Central memory CD4-positive, alpha-beta T cell (primary cell): ENCODE measurements around the gene RABGAP1.
"Not testable (repeated sequence)": the region's sequence is repeated elsewhere in the genome, so short reads cannot be mapped to it uniquely, and the experiment has no call there.

ENCODE experiments used
- DNase-seq: peaks from one replicate; pipeline ENCODE4 v3.0.0; 2022
- total RNA-seq, 3 experiments: gene quantifications; one replicate each; lab custom pipeline; 2026; lab: John Stamatoyannopoulos, UW

RABGAP1 gene
- total RNA-seq, result 35.9 to 76.9 (median 60.2) reads per million in 3 experiments

DNA sequence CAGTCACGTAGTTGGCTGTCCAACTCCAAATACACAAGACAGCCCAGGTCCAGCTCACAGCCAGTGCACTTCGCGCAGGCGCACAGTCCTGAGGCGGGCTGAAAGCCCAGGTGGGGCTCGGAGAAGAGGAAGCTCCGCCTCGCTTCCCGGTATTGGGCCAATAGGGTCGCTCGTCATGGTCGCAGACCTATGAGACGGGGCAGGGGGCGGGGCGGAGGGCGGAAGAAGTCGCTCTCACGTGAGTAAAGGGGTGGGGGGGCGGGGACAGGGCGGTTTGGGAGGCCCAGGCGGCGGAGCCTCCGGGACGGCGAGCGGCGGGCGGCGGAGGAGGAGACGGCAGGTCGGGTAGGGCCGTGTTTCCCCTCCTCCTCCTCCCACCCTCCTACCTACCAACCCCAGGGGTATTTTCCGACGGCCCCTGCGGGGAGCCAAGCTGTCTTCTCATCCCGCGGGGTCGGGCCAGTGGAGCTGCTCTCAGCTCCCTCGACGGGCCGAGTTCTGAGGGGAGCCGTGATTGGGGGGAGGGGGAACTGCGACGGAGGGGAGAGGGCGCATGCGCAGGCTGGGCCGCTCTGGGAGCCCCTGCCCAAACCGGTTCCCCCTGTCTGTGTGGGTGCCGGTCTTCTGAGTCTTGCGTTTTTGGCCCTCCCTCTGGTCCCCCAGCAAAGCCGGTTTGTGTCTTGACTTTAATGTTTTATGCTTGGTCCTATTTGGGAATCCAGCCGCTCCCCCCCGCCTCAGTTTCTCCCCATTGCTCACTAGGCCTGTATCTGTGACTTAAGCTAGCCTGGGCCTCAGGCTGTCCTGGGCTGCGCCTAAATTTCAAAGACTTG is at the start of gene RABGAP1:
Gene RABGAP1, plus strand, starts transcription at position 272 of the 833 bp plus-strand sequence. CDS start 16,040 bp downstream, outside the sequence.
- peak; percentile 95 for DNase-seq

DNA sequence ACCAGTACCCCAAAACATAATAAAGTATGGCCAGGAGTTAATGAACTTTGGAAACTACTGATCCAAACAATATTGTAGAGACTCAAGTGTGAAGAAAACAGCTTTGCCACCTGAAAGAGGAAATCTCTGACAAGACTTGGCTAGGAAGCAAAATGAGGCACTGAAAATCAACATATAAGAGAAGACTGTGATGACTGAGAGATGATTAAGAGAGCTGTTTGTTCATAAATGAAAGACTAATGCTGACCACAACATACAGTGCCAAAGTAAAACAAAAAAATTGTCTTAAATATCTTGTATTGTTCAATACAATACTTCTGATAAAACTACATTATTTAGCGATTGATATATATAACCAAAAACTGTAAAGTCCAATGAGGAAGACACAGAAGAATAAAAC is 42.9 kb upstream of the RABGAP1 start:
- no peak for DNase-seq

DNA sequence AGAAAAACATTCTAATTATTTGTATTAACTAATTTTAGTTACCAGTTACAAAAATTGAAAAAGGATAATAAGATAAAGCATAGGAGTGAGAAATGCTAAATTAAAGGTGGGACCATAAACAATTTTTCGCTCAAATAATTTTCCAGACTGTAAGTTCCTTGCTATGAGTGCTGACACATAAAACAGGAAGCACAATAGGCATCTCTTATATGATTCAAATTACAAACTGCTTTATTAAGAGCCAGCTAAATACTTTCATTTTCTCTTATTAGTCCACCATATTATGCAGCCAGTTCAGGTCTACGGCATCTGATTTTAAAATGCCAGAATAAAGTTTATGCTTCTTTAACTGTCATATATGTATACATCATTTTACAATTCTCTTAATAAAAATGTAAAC is 40.0 kb upstream of the RABGAP1 start:
- DNase-seq, result peak; percentile 18

DNA sequence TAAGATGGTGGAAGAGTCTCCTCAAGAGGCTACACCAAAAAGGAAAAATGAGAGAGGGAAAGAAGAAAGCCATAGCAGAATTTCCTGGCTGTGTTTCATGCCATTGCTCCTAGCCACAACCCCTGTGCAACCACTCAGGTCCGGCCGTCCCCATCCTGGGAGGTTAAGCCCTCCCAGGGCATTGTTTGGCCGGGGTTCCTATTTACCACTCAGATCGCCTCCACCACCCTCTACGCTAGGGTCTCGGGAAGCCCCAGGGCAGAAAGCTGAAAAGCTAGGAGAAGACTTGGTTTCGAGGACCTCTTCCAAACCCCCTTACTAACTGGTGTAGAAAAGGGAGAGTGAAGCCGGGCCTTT is 36.4 kb upstream of the RABGAP1 start:
- peak; percentile 16 for DNase-seq

DNA sequence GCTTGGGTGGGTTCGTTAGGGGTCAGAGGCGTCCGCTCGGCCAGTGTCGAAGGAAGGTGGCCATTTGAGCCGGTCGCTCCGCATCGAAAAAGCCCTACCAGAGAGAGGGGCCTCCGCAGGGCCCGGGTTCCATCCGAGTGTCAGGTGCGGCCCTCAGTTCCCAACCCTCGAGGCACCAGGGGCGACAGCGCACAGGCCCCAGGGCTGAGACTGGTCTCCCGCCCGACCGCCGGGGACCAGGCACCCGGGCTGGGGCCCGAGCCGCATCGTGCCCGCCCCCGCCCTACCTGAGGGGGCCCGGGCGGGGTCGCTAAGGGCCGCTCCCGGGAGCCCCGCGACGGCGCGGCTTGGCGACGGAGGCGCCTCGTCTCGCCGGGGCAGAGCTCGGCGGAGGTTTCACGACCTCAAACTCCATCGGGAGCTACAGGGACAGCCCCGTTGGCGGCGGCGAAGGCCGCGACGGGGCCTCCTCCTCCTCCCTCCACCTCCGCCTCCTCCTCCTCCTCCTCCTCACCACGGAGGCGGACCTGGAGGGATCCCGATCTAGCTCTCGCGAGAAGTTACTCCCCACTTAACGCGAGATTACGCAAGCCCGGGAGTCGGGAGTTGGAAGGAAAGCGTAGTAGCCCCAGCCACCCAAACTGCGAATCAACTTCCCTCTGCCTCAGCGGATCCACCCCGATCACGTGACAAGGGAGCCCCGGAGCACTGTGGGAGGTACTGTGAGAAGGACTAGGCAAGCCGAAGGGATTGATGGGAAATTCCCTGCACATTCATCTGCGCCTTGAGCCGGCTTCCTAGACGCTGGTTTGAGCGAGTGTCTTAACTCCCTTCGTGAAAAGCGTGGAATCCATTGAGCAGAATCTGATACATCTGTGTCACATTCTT is 35.8 kb upstream of the RABGAP1 start, which contains the start of gene RC3H2:
Gene RC3H2, minus strand, starts transcription at position 537 of the 888 bp plus-strand sequence. CDS start 7,850 bp downstream, outside the sequence.
- peak; percentile 98 for DNase-seq

DNA sequence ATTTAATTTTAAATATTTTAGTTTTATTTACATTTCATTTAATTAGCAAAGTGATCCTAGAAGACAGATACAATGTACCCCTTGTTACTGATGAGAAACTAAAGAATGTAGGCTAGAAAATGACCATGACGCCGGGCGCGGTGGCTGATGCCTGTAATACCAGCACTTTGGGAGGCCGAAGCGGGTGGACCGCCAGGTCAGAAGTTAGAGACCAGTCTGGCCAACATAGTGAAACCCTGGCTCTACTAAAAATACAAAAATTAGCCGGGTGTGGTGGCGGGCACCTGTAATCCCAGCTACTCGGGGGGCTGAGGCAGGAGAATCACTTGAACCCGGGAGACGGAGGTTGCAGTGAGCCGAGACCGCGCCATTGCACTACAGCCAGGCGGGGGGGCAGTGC is 34.7 kb upstream of the RABGAP1 start:
- not testable (repeated sequence) for DNase-seq

DNA sequence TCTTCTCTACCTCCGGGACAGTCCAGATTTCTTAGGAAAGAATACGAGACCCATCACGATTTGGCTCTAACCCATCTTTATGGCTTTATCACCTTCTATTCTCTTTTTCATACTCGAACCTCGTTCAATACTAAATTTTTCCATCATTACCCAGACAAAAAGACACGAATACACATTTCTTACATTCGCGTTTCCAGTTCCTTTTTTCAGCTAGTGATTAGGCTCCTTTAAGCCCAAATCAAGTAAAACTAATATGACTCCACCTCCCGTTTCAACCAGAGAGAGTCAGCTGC is 28.2 kb upstream of the RABGAP1 start:
- no peak for DNase-seq

DNA sequence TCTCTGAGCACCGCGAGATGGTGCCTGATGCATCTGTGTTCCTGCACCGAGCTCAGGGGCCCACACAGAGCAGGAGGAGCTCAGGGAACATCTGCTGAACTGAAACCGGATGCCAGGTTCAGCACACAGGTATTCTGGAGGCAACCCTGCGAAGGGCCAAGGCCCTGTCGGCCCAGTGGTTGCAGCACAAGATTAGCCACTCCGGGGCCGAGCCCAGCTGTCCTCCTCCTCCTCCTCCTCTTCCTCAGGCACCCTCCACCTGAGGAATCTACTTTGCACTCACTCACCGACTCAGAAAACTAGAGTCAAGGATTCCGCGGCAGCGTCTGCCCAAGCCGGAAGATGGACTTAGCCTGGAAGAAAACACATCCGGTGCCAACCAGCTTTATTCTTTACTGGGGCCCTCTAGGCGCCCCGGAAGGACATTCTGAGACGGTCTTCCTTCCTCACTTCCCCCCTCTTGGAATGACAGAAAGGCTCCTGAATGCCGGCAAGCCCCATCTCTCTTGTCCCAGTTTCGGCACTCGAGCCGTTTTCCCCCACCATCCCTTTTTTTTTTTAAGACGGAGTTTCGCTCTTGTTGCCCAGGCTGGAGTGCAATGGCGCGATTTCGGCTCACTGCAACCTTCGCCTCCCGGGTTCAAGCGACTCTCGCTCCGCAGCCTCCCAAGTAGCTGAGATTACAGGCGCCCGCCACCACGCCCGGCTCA is 27.7 kb upstream of the RABGAP1 start, which contains the start of gene ZBTB6:
Gene ZBTB6, minus strand, starts transcription at position 360 of the 710 bp plus-strand sequence. CDS start 1,251 bp downstream, outside the sequence.
- peak; percentile 78 for DNase-seq

DNA sequence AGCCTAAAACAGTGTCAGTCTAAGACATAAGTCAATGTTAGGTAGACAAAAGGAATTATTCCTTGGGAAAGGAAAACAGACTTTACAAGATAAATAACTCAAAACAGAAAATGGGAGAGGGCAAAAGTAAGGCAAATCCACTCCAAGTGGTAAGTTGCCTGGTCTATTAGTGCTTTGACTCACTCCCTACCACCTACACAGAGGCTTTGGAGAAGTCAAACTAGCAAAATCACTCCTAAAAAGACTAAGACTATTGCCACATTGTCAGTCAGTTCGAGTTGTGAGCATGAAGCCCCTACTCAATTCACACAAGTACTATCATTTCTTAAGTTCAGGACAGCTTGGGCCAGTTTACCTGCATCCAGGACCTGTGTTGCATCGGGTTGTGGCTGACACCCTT is 22.5 kb upstream of the RABGAP1 start:
- no peak for DNase-seq

DNA sequence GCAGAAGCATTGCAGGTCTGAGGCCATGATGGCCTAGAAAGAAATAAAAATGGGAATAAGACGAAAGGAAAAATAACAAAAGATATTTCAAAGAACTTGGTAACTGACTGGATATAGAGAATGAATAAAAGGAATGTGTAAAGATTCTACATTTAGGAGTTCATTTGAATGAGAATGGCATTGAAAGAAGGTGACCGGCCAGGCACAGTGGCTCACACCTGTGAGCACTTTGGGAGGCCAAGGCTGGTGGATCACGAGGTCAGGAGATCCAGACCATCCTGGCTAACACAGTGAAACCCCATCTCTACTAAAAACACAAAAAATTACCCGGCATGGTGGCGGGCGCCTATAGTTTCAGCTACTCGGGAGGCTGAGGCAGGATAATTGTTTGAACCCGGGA is 18.1 kb upstream of the RABGAP1 start:
- no peak for DNase-seq

DNA sequence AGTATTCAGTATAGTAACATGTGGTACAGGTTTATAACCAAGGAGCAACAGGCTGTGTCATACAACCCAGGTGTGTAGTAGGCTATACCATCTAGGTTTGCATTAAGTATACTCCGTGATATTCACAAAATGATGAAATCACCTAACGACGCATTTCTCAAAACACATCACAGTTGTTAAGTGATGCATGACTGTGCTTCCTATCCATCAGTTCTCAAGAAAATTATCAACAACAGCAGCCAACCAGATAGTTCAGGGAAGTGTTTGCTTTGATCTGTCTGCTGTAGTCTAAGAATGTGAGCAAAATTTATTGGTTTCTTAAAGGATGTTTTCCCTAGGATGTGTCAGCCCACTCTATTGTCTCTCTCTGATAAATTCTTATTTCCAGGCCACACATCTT is 16.9 kb upstream of the RABGAP1 start:
- DNase-seq, result no peak

DNA sequence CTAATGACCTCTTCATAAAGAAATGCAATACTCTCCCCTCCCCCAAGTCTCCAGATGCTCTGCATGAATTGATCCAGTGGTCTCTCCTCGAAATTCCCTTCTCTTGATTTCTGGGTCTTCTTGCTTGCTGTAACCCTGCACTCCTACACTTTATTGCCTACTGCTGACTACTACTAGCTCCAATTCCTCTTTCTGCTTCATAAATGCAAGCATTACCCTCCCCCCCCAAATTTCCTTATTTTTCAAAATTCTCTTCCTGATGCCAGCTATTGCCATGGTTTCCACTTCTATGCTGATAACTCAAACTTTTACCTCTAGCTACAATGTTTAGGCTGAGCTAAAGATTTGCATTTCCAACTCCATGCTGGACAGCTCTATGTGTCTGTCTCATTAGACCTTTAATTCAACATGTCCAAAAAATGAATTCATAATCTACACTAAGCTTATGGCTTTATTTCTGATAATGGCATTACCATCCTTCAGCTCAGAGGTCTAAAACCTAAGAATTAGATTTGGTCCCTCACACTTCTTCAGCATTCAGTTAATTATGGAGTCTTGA is 10.9 kb upstream of the RABGAP1 start:
- no peak for DNase-seq

DNA sequence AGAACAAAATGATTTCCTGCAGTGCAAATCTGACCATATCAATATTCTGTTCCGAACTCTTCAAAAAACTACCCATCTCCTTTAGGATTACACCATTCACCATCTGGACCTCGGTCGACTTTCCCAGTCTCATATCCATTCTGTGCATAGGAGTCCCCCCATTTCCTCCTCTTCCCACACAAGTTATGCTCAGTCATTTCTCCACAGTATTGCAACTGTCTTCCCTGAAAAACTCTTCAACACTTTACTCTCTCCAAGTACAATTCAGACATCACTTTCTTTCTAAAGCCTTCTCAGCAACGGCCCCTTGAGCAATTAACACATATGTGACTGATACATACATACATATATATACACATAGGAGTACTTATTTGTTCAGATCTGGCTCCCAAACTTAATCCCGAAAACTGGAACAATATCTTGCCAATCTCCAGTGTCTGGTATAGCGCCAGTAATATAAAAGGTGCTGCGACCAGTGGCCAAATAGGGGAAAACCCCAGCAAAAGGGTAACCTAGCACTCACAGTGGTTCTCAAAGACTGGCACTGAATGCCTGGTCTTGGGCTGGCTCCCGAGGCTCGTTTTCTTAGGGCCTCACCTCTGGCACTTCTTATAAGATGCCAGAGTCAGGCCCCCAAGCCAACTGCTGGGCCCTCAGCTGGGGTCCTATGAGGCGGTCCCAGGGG is 10.1 kb upstream of the RABGAP1 start:
- no peak for DNase-seq

DNA sequence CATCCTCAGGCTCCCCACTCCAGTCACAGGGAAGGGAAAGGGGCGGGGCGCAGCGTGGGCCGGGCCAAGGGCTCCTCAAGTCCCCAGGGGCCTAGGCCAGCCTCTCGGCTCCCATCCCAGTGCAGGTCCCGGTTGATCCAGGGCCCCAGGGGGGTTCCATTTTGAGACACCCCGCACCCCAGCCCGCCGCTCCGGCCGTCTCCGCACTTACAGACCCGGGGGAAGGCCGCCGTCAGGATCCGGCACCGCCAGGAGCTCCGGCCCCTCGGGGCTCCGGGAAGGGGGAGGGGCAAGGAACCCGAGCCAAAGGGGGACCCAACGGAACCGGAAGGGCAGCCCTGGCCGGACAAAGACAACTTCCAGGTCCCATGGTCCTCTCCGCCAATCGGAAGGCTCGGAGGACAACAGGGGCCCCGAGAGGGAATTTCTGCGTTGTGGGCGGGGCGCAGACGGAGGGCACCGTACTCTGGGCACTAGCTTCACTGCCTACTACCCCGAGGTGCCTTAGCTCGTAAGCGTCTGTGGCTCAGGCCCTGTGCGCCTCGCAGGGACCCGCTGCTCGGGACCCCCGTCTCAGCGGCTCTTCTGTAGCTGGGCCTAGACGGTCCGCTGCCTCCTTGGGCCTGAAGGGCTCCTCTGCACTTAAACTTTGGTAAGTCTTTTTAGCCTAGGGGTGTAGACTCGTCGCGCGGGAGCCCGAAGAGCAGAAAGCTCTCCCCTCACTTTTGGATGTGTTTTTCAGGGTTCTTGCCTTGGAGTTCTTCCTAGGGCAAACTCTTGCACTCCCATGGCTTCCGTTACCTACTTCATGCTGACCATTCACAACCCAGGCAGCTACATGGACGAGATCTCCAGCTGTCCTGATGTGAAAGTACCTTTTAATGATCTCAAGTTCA is 9.3 kb upstream of the RABGAP1 start, which contains the start of gene ZBTB26:
Gene ZBTB26, minus strand, starts transcription at position 287 of the 896 bp plus-strand sequence. CDS start 11,578 bp downstream, outside the sequence.
- peak; percentile 84 for DNase-seq

DNA sequence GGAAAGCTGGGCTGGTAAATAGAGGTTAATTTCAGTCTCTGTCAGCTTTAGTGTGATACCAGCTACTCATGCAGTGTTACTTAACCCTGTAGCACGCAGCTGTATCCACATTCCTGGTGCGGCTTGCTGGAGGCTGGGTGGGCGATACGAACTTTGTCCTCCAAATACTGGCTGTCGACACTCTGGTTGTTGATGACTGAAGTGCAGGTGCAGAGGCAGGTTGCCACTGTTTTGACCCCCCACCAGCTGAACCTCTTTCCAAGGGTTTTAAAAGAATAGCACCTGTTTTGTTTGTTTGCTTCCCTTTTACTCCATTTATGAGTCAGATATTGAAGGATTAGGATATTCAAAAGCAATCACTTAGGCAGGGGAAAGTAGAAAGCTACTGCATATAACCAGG is 4.4 kb upstream of the RABGAP1 start:
- DNase-seq, result no peak

DNA sequence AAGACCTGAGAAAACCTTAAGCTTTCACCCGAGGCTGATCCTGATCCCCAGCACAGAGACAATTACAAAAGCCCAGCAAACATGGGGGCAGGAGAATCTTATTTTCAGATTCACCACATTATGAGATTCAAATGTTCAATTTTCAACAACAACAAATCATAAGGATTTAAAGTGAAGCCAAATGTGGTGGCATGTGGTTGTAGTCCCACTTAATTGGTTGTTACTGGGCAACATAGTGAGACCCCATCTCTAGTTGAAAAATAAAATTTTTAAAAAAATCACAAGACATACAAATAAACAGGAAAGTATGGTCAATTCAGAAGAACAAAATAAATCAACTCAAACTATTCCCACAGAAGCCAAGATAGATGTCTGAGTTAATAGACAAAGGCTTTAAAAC is 3.9 kb upstream of the RABGAP1 start:
- DNase-seq, result no peak

DNA sequence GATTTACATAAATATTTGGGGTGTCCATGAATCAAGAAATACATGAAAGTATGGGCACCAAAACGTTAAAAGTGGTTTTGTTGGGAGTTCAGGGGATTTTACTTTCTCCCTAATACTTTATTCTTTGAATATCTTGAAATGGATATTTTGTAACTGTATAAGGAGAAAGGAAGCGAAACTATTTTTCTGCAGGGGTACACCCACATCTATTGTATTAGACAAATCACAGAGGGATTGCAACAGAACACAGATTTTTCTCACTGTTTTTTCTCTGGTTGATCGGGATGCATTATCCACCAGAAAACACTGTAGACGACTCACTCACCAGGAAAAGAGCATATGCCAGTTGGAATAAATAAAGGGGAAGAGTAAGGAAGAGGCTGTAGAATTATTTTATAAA is 1.2 kb upstream of the RABGAP1 start:
- DNase-seq, result no peak

DNA sequence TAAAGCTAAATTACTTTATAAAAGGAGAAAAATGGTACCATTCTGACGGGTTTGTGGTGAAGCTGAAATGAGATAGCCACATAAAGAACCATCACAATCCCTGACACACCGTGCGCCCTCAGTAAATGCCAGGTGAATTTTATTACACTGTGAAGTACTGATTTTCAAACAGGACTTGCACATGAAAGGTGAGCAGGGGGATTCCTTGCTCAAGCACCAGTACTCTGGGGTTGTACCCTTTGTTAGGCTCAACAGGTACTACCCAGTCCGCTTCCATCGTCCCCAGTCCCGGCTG is 419 bp upstream of the RABGAP1 start:
- no peak for DNase-seq

DNA sequence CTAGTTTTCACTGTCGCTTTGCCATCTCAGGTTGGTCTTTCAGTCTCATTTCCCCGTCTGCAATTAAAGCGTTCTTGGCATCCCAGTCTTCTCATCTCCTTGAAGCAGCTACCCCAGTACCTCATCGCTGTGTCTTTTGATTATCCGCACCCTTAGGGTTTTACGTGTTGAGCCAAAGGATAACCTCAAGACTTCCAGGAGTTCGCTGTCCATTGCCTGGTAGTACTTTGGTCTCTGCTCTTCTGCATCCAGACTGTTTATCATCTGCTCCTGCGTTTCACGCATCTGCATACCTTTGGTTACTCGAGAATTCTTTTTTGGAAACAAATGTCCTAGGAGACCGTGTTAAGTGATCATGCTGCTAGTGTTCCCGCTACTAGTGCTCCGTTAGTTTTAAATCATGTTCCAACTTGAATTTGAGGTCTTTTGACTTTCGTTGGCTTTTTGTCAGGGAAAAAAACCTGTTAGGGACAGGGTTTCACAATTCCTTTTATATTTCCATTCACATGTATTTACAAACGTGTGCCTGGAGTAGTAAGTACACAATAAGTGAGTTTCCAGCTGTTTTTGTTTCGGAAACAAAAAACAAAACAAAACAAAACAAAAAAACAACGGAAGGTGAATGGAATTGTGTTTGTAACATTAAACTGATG is 888 bp downstream of the RABGAP1 start:
- no peak for DNase-seq
